GM21515 (cell line): ENCODE measurements around the gene HAAO.

Experiments
- ATAC-seq: cut with Tn5 transposase; IDR thresholded peaks from one replicate; pipeline ENCODE4 v1.9.1; 2021; ENCODE audit not compliant: unreplicated experiment

Gene HAAO

DNA sequence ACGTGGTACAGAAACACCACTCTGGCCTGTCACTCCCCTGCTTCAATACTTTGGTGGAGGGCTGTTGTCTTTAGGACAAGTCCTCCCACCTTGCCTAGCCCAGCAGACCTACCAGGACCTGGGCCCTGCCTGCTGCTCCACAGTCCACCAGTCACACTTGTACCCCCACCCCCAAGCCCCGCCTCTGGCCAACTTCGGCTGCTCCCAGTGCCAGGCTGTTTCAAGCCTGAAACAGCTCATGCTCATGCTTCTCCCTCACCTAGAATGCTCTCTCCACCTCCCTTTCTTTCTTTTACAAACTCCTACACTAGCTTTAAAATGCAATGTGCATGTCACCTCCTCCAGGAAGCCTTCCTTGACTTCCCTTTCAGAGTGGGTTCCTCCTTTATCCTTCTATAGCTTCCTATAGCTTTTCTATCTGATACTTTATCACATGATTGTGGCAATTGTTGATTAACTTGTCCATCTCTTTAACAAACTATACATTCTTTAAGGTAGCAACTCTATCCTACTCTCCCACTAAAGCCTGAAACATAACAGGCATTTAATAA, 23.6 kb downstream of the HAAO start:
- ATAC-seq = no peak

DNA sequence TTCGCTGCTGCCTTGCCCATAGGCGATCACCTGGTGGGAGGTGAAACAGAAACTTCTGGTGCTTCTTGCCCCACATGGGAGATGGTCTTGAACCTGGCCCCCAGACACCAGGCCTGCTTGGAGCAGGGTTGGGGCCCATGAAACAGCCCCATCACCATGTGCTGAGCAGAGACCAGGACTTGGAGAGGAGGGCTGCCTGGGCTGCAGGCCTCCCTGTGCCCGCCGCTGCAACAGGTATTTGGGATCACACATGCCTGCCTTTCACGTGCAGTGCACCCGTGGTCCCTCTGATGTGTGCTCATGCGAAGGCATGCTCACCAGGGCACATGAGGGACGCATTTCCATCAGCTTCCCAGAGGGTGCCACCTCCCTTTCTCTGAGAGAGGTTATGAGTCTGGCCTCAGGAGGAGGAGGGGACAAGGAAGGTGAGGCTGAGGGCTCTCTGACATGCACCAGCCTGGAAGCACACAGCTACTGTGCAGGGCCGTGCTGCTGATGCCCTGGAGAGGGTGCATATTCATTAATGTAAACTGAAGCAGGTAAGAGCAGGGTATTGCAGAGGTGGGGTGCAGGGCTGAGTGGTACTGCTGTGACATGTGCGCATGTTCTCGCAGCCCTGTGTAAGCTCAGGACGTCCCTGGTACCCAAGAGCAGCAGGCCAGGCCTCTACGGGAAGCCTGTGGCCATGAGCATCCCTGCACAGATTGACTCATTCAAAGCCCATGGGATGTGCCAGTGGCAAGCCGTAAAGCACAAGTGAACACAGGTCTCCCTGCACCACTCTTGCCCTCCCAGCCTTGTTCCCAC, 24.3 kb downstream of the HAAO start:
- ATAC-seq = no peak

- ATAC-seq = no peak
These were observed 25.1 kb downstream of the HAAO start for GRCh38 chr2:42767080-42767898.

- ATAC-seq = no peak
These were observed 26.7 kb downstream of the HAAO start for GRCh38 chr2:42765686-42766085.

DNA sequence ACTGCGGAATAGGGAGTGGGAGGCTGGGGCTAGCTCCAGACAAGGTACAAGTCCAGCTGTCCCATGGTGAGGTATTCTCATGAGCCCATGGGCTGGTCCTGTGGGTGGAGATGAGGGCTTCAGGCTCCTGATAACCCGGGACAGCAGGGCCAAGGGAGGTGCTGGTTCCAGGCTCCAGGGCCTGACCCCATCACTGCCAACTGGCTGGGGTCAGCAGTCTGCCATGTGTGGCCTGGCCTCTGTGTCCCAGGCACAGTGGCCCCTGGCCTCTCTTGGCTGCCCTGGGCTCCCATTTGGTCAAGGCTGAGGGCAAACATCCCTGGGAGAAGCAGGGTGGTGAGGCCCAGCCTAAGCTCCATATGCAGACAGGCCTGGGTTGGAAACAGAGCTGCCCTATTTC, 27.5 kb downstream of the HAAO start:
- ATAC-seq = no peak

- ATAC-seq = no peak
These were observed 28.3 kb downstream of the HAAO start, which contains the start of gene OXER1 for GRCh38 chr2:42764096-42764495. OXER1 (minus strand) TSS chr2:42764135; CDS start chr2:42764062, 73 bp downstream.

GRCh38 chr2:42762823-42763804, 29.3 kb downstream of the HAAO start:
- no peak for ATAC-seq

DNA sequence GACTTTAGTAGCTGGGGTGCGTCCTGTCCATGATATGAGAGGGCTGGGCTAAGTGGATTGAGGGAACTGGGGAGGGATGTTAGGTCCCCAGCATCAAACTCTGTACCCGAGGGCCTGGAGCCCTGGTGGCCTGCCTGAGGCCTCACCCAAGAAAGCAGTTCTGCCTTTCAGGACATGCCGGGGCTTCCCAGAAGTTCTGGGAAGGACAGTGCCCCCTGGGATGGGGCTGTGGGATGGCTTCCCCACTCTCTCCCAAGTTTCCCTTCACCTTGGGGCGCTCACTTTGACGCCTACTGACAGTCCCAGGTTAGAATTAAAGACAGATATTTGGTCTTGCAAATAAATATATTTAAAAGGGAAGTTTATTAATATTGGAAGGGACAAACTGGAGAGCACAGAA, 30.2 kb downstream of the HAAO start:
- ATAC-seq = no peak

DNA sequence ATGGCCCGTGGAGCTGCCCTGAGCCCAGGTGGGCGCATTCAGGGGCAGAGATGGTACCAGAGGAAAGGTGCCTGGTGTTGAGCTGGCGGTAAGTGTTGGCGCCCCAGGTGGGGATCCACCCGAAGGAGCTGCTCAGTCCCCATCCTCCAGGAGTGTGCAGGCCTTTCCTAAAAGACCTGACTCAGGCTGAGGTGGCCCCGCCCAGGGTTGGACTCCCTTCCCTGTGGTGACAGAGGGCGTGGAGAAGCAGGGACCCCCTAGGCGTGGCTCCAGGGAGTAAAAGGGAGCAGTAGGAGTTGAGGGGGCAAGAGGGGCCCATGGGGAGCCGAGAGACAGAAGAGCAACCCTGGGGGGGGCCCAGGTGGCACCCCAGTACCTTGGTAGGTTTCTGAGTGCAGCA, 30.8 kb downstream of the HAAO start:
- no peak for ATAC-seq

DNA sequence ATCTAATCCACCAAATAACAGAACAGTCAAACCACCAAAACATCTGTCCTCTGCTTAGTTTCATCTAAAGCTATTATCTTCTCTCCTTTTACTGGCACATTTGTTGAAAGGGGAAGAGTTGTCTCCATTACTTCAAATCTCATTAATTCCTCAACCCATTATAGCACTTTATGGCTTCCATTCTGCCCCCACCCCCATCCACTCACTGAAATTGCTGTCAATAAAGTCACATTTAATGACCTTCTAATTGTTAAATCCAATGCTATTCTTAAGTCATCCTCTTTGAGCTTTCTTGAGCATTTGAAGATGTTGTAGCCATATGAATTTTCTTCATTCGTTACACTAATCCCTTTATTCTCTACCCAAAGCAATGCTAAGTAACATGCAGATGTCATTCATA, 33.6 kb downstream of the HAAO start:
- no peak for ATAC-seq

DNA sequence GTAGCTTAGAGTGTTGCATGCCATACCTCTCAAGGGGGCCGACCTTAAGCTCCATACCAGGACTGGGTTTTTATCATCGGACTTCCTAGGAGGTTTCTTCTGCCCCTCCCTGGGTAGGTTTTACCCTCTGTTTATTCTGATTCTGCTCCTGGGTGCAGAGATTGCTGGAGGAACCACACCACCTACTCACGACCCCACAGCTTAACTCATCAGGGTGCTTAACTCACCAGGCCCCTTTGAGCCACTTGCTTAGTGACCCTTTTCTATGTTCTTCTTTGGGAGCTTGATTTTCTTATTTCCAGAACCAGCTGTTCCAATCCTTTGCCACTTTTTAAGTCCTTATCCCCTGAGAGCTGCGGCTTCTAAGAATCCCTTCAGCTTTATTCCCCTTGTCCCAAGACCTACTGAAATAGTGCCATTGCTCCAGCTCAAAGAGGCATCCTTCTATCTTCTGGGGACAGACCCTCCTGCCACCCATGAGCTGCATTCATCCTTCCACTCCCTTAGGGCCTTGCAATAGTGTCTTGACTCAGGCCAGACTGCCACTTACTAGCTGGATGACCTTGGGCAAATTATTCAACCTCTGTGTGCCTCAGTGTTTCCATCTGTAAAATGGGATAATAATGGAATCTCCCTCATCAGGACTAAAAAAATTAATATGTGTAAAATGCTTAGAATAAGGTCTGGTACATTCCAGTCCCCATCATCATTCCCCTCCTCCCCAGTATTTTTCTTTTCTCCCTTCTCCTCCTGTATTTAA, 34.2 kb downstream of the HAAO start:
- ATAC-seq = no peak

- no peak for ATAC-seq
These were observed 35.3 kb downstream of the HAAO start for GRCh38 chr2:42756966-42757513.

DNA sequence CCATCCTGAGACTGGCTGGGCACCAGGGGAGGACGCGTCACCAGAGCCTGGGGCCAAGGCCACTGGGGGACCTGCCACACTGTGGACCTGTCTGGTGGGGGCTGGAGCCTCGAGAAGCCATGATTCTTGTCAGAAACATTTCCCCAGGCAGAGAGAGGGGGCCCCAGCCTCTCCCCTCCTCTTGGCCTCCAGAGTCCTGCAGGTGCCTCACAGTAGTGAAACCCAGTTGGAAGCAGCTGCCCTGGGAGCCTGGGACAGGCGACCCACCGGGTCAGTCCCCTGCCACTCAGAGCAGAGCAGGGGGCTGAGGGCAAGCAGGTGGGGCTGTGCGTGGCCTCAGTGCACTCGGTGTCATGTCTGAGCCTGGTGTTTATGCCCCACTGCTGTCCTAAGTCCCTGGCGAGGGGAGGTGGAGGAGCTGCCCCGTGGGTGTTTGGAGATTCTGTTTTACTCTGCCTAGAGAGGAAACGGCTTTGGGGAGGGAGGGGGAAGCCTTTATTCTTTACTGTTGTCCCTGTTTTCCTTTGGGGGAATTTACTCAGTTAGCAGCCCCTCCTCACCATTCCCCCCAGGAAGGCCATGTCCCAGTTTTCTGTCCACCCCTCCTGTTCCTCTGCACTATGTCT, 36.1 kb downstream of the HAAO start:
- no peak for ATAC-seq

DNA sequence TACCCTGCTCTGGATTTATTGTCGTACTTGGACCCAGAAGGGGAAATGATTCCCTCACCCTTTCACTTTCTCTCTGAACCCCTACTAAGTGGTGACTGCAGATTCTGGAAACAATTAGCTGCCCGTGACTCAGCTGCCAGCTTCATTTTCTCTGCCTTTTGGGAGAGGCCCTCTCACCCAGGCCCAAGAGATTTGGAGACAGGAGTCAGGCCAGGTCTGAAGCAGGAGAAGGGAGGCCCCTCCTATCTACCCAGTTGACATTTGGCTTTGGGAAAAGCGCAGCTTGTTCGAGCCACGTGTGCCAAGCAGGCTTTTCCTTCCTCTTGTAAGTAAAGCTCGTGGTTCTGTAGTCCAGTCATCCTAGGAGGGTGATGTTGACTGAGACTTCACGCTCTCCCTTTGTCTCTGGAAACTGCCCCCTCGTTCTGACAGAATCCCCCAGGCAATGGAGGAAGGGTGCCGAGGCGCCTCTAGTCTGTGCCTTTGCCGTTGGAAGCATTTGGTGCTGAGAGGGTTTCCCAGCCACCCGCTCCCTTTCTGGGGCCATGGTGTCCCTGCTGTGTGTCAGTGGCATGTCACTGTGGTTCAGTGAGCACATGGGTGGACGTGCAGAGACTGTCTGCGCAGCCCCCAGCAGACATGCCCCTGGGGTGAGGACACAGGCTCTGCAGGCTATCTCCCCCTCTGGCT, 37.0 kb downstream of the HAAO start:
- no peak for ATAC-seq

DNA sequence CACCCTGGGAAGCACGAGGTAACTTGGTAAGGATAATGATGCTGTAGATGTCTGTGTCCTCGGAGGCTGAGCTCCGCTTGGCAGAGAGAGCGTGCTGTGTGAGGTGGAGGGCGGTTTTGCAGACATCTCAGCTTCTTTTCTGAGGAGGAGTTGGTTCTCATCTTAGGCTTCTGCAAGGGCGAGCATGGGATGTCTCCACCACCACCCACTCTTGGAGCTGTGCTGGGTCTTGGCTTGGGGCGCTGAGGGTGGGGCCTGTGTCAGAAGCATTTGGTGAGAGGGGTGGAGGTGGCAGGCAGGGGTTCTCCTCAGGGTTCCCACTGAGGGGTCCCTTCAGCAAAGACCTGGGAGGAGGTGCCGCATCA, 37.6 kb downstream of the HAAO start:
- no peak for ATAC-seq

DNA sequence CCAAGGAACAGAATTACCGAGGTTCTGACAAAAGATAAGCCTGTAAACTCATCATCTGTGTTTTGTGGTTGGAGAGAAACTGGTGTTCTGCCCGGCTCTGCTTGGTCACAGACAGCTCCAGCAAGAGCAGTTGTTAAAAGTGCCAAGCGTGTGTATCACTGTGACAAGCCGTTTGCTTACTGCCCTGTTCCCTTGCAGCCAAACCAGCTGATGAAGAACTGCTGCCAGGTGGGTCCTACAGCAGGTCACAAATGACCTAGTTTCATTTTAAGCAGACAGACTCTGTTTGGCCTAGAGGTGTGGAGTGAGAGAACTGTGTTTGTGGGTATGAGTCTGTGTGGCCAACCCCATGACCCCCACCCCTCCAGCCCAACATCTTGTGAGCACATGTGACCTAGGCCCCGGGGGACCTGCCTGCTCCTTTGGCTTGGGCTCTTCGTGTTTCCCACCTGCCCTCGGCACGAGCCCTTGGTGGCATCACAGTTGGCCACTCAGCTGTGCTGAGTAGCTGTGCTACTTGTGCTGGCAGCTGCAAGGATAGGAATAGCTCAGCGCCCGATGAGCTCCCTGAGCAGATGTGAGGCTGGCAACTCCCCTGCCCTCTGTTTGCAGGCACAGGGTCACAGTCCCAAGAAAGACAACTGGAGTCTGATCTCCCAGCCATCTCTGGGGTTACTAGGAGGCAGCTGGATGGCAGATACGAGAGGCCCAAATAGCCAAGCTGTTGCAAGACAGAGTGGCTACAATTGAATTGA, 38.2 kb downstream of the HAAO start:
- ATAC-seq = no peak

- no peak for ATAC-seq
These were observed 39.3 kb downstream of the HAAO start for GRCh38 chr2:42752816-42753813.
